ENCODE measurements around the gene TMEM178A.

The TMEM178A gene

DNA sequence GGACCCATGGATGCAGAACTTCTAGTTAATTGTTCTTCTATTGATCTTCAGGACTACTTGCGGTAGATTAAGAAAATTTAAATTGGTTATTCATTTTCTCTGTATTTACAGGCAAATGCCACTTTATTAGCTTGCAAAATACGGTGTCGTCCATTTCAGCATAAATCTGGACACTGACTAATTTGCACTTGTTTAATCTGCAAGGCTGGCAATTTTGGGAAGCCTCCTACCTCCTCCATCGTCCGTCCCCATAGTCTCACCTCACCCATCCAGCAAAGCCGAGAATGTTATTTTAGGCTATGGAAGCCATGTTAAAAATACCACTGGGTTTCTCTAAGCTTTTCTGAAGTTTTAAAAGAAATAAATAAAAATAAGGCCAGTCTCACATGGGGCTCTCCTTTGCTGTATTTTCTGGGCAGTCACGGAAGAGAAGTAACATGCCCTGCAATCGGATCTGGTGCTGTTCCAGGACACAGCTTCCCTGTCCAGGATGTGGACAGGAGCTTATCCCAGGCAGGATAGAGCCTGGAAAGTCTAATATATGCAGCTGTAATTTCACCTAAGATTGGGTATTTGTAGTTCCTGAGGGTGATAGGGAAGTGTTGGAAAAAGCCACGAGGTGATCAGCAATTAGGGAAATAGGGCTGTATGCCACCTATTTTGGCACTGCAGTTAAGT, 17.4 kb downstream of the TMEM178A start:
- DNase-seq (ENCODE audit: low read depth), result no peak
- H3K4me3 ChIP-seq (ENCODE audit: control insufficient read depth, low read depth, low read length), result no peak overlapping the region
- no peak for TF ChIP-seq CTCF (conservative IDR thresholded peaks at IDR 0.05; ENCODE audit: control insufficient read depth, insufficient read depth, low read depth, low read length)

DNA sequence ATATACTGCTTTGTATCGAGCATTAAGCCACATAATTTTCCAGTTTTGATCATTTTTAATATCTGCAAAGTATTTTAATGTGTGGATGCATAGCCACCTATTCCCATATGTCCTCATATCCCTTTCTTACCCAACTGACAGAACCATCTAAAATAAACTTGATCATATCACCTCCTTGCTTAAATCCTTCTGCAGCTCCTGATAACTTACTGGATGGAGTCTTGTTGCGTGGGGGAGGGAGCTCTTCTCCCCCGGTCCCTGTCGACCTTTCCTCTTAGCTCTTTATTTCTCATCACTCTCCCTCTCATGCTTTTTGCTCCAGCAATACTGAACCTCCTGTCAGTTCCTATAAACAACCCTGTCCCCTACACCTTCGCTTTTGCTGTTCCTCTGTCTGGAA, 18.7 kb downstream of the TMEM178A start:
- no peak overlapping the region for H3K4me3 ChIP-seq (ENCODE audit: control insufficient read depth, low read depth, low read length)
- DNase-seq (ENCODE audit: low read depth), result no peak
- no peak for TF ChIP-seq CTCF (conservative IDR thresholded peaks at IDR 0.05; ENCODE audit: control insufficient read depth, insufficient read depth, low read depth, low read length)

GRCh38 chr2:39685126-39685525, 19.4 kb downstream of the TMEM178A start:
- DNase-seq (ENCODE audit: low read depth), result no peak
- TF ChIP-seq CTCF (conservative IDR thresholded peaks at IDR 0.05; ENCODE audit: control insufficient read depth, insufficient read depth, low read depth, low read length), result no peak
- H3K4me3 ChIP-seq (ENCODE audit: control insufficient read depth, low read depth, low read length), result no peak overlapping the region

DNA sequence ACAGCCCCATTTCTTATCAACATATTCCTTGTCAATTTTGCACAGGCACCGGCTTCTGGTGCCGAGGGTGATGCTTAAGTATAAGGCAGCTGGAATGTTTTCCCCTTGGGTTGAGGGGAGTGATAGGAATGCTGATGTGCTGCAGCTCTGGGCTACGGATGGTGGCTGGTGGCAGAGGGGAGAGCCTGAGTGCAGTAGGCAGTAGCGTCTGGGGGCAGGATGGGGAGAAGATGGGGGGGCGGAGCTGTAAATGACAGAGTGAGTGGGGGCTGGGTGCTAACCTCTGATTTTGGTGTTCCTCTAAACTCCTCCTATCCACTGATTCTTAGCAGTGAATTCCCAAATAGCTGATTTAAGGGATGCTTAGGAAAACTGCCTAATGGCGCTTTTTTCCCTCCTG, 20.7 kb downstream of the TMEM178A start:
- DNase-seq (ENCODE audit: low read depth), result no peak
- TF ChIP-seq CTCF (conservative IDR thresholded peaks at IDR 0.05; ENCODE audit: control insufficient read depth, insufficient read depth, low read depth, low read length), result no peak
- no peak overlapping the region for H3K4me3 ChIP-seq (ENCODE audit: control insufficient read depth, low read depth, low read length)

DNA sequence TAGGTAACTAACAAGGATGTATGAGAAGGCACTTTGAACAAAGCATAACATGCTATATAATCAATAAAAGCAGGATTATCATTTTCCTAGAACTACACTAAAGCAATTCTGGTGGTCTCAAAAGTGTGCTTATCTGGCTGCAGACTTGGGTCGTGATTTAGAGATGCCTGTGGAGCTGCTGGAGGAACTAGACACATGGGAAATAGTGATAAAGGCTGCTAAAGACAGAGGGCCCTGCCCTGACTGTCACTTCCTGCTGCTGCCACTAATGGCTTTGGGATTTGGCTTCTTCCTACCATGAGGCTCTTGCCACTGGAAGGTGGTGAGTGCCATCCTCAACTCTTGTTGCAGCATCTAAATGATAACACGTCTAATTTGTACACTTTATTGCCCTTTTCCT, 22.5 kb downstream of the TMEM178A start:
- TF ChIP-seq CTCF (conservative IDR thresholded peaks at IDR 0.05; ENCODE audit: control insufficient read depth, insufficient read depth, low read depth, low read length), result no peak
- no peak overlapping the region for H3K4me3 ChIP-seq (ENCODE audit: control insufficient read depth, low read depth, low read length)
- DNase-seq (ENCODE audit: low read depth), result no peak

DNA sequence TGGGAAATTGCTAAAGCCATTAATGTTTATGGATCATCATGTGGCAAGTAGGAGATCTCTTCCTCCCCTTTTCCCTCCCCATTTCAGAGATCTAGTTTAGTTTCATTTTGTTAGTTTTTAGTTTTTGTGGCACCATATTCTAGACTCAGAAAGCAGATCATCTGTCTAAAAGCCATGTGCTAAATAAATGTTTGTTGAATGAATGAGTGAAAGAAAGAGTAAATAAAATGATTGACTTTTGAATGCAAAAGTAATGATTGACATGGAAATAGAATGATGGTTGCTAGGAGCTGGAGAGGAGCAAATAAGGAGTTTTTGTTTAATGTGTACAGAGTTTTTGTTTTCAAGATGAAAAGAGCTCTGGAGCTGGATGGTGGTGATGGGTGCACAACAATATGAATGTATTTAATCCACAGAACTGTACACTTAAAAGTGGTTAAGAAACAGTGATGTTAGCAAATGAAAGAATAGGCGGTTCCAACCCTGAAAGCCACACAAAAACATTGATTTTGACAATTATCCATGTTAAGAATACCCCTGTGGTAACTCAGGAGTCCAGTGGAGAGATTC, 23.6 kb downstream of the TMEM178A start:
- DNase-seq (ENCODE audit: low read depth), result no peak
- no peak overlapping the region for H3K4me3 ChIP-seq (ENCODE audit: control insufficient read depth, low read depth, low read length)
- TF ChIP-seq CTCF (conservative IDR thresholded peaks at IDR 0.05; ENCODE audit: control insufficient read depth, insufficient read depth, low read depth, low read length), result no peak

Measured in fibroblast of mammary gland (primary cell).